Loucy (cell line): ENCODE results near the gene FHOD1.

Source experiments
- H2AFZ ChIP-seq: fragments of 200-600 bp; sonication (generic); 2 replicates; pipeline ENCODE4 v1.6.0; 2016; ENCODE audit warnings: antibody characterized with exemption, mild to moderate bottlenecking, low read length, moderate library complexity
- H3F3A ChIP-seq: fragments of 200-600 bp; 2 replicates; pipeline ENCODE4 v1.6.0; 2016; ENCODE audit warnings: antibody characterized with exemption, low read depth, mild to moderate bottlenecking
- H3K27me3 ChIP-seq: fragments of 200-600 bp; sonication (generic); 2 replicates; pipeline ENCODE4 v1.6.1; 2014; ENCODE audit warnings: low read length, mild to moderate bottlenecking; ENCODE audit not compliant: insufficient read depth, poor library complexity, severe bottlenecking
- H3K36me3 ChIP-seq: fragments of 200-600 bp; sonication (generic); 2 replicates; pipeline ENCODE4 v1.6.1; 2016; ENCODE audit warnings: low read length; ENCODE audit not compliant: insufficient read depth
- H3K4me1 ChIP-seq: fragments of 200-600 bp; sonication (generic); 2 replicates; pipeline ENCODE4 v1.5.1; 2014; ENCODE audit warnings: low read length, mild to moderate bottlenecking; ENCODE audit not compliant: insufficient read depth, poor library complexity, severe bottlenecking
- H3K4me2 ChIP-seq: fragments of 200-600 bp; sonication (generic); 2 replicates; pipeline ENCODE4 v1.6.0; 2014; ENCODE audit warnings: antibody characterized with exemption, low read length, low read depth, mild to moderate bottlenecking; ENCODE audit not compliant: poor library complexity, severe bottlenecking
- H3K4me3 ChIP-seq: fragments of 200-600 bp; sonication (generic); 2 replicates; pipeline ENCODE4 v1.5.1; 2014; ENCODE audit warnings: low read length, mild to moderate bottlenecking, mixed read lengths; ENCODE audit not compliant: poor library complexity, severe bottlenecking
- H3K79me2 ChIP-seq: fragments of 200-600 bp; sonication (generic); 2 replicates; pipeline ENCODE4 v1.6.1; 2014; ENCODE audit warnings: low read length; ENCODE audit not compliant: insufficient read depth
- H3K9ac ChIP-seq: fragments of 200-600 bp; sonication (generic); 2 replicates; pipeline ENCODE4 v1.6.0; 2014; ENCODE audit warnings: mild to moderate bottlenecking, low read depth, low read length, moderate library complexity; ENCODE audit not compliant: poor library complexity, severe bottlenecking
- H3K9me2 ChIP-seq: fragments of 200-600 bp; sonication (generic); replicated peaks from 2 replicates; pipeline ENCODE4 v1.6.1; 2016; ENCODE audit warnings: low read depth, low read length, mixed read lengths
- H3K9me3 ChIP-seq: fragments of 200-600 bp; sonication (generic); 2 replicates; pipeline ENCODE4 v1.6.1; 2014; ENCODE audit warnings: mild to moderate bottlenecking, antibody characterized with exemption, low read length, low read depth; ENCODE audit not compliant: insufficient read depth
- H4K20me1 ChIP-seq: fragments of 200-600 bp; sonication (generic); 2 replicates; pipeline ENCODE4 v1.6.0; 2014; ENCODE audit warnings: antibody characterized with exemption, low read length, mild to moderate bottlenecking; ENCODE audit not compliant: insufficient read depth, poor library complexity, severe bottlenecking
- CTCF ChIP-seq: fragments of 200-600 bp; sonication (generic); conservative IDR thresholded peaks from 2 replicates; pipeline ENCODE4 v1.5.1; 2014; ENCODE audit warnings: mild to moderate bottlenecking, antibody characterized with exemption, low read length
- EZH2phosphoT487 ChIP-seq: fragments of 200-600 bp; IDR thresholded peaks from 2 replicates; pipeline ENCODE4 v1.6.1; 2018; ENCODE audit warnings: antibody characterized with exemption, mild to moderate bottlenecking, moderate library complexity, borderline replicate concordance

The FHOD1 gene

GRCh38 chr16:67271446-67271845 lies 24.2 kb upstream of the FHOD1 start:
- Histone ChIP-seq H2AFZ (no peak overlapping the region), H3K79me2 (peaks cover 6% of the 10 kb centered on the region; the same call in 1 of the 2 replicates), H3K4me3 (no peak overlapping the region), H3K36me3 (no peaks in the 10 kb centered on the region), H3K9me3 (no peaks in the 10 kb centered on the region), H3F3A (no peaks in the 10 kb centered on the region), H3K4me1 (no peaks in the 10 kb centered on the region), H4K20me1 (no peaks in the 10 kb centered on the region), H3K9me2 (no peaks in the 10 kb centered on the region), H3K27me3 (no peaks in the 10 kb centered on the region), H3K4me2 (no peak overlapping the region), H3K9ac (no peak overlapping the region)
- TF ChIP-seq EZH2phosphoT487 (no peak), CTCF (no peak)

GRCh38 chr16:67270931-67271338 lies 23.7 kb upstream of the FHOD1 start:
- Histone ChIP-seq H4K20me1 (no peaks in the 10 kb centered on the region), H3K27me3 (no peaks in the 10 kb centered on the region), H3K4me3 (no peak overlapping the region), H3K36me3 (no peaks in the 10 kb centered on the region), H3K9me3 (no peaks in the 10 kb centered on the region), H3K9me2 (no peaks in the 10 kb centered on the region), H3K4me2 (no peak overlapping the region), H3K9ac (no peak overlapping the region), H2AFZ (no peak overlapping the region), H3K79me2 (peaks cover under 1% of the 10 kb centered on the region; the same call in 1 of the 2 replicates), H3F3A (no peaks in the 10 kb centered on the region), H3K4me1 (no peaks in the 10 kb centered on the region)
- TF ChIP-seq CTCF, result no peak
- no peak for TF ChIP-seq EZH2phosphoT487

- no peak for TF ChIP-seq CTCF
- TF ChIP-seq EZH2phosphoT487, result no peak
- Histone ChIP-seq H3F3A (no peaks in the 10 kb centered on the region), H3K4me2 (no peak overlapping the region), H3K4me3 (no peak overlapping the region), H3K9ac (no peak overlapping the region), H3K9me2 (no peaks in the 10 kb centered on the region), H3K36me3 (no peaks in the 10 kb centered on the region), H3K4me1 (no peaks in the 10 kb centered on the region), H2AFZ (no peak overlapping the region), H3K27me3 (no peaks in the 10 kb centered on the region), H3K9me3 (no peaks in the 10 kb centered on the region), H3K79me2 (no peaks in the 10 kb centered on the region), H4K20me1 (no peaks in the 10 kb centered on the region)
Measured at GRCh38 chr16:67269766-67270165, 22.5 kb upstream of the FHOD1 start.
